AG04450 (cell line): Measurements from ENCODE around the gene TPM4. TPM values are rescaled to one million over a fixed set of nuclear protein-coding genes. Genes with fewer than 3 reads are reported as not detected.

Experiments used
- CTCF ChIA-PET: fragments of 300-600, 350-600 bp; formaldehyde crosslinking; extraction: SDS; loops from one replicate; lab custom pipeline; 2022; ENCODE audit warnings: antibody characterized with exemption, inconsistent platforms; lab: Charles Lee
- POLR2A ChIA-PET: fragments of 350-600 bp; formaldehyde crosslinking; extraction: SDS; loops from one replicate; lab custom pipeline; 2021; ENCODE audit warnings: antibody characterized with exemption, inconsistent platforms; lab: Yijun Ruan, JAX
- DNase-seq: peaks from one replicate; pipeline ENCODE4 v3.0.0-alpha.2; 2011; ENCODE audit warnings: low read depth, low spot score
- H3K27ac ChIP-seq: one replicate; pipeline ENCODE4 v1.5.1; 2012; ENCODE audit warnings: low read depth, low read length, control low read depth
- H3K27me3 ChIP-seq: one replicate; pipeline ENCODE4 v1.6.0; 2012; ENCODE audit warnings: low read length; ENCODE audit not compliant: control insufficient read depth, insufficient read depth
- H3K4me3 ChIP-seq: 2 replicates; pipeline ENCODE4 v1.5.1; 2011; ENCODE audit warnings: mild to moderate bottlenecking, low read depth, low read length, control low read depth
- H3K9me3 ChIP-seq: 2 replicates; pipeline ENCODE4 v1.5.1; 2012; ENCODE audit warnings: low read length; ENCODE audit not compliant: control insufficient read depth, insufficient read depth
- CTCF ChIP-seq: IDR thresholded peaks from 2 replicates; pipeline ENCODE4 v1.5.1; 2011; ENCODE audit warnings: low read depth, low read length, control low read depth, inconsistent platforms
- polyA plus RNA-seq: library from polyadenylated mRNA; depleted of rRNA; stranded (reverse); fragments of >200 nt; gene quantifications from 2 replicates; pipeline ENCODE4 v1.2.3, GENCODE V29; 2011

Gene TPM4
- polyA plus RNA-seq, 1 experiment, result 2,058 TPM

- Histone ChIP-seq H3K4me3 (peak within 1 kb of the TSS; percentile 95), H3K27ac (peak within 1 kb of the TSS; percentile 65), H3K9me3 (peaks cover 7% of the 10 kb centered on the region; the same call in 1 of the 2 replicates), H3K27me3 (no peaks in the 10 kb centered on the region)
- peak; percentile 78 for TF ChIP-seq CTCF
- CTCF ChIA-PET, result interaction anchor here (0.6 to 2.3 kb wide), 17 partner anchors 11 to 132 kb away, joined by 3 to 34 read pairs (median 5); partner anchors contain the start of genes FAM32A and HSH2D
- peak; percentile 98 for DNase-seq
- POLR2A ChIA-PET, result interaction anchor here (0.6 to 1.4 kb wide), 5 partner anchors 11 to 74 kb away, joined by 3 to 11 read pairs (median 4); partner anchors contain the start of gene FAM32A
Measured at GRCh38 chr19:16111160-16111908, 35.0 kb downstream of the TPM4 start, which contains the start of gene RAB8A. RAB8A (plus strand) TSS chr19:16111889; CDS start chr19:16111902, 13 bp downstream.

DNA sequence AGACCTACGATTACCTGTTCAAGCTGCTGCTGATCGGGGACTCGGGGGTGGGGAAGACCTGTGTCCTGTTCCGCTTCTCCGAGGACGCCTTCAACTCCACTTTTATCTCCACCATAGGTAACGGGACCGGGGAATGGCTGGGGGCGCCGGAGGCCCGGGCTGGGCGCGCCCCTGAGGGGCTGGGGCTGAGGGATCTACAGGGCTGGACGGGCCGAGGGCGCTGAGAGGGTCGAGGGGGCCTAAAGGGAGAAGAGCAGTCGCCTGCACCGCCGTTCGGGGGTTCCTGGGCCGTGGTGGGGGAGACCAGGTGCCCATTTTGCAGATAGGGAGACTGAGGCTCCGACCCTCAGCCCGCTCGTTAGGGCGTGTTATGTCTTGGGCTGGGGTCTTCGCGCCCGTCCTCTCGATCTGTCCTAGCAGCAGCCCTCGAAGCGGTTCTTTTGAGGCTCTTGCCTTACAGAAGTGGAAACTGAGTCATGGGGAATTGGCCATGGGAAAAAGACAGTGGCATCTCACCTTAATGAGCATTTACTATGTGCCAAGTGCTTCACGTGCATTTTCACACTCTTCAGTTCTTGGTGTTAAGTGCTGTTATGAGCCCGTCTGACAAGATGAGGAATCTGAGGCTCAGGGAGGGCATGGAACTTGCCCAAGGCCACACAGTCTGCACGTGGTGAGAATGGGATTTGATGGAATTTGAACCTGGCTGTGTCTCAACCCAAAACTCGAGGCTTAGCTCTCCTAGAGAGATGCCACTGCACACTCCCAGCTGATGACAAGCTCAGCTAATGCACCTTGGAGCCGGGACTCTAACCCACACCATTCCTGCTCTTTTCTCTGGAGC lies 35.8 kb downstream of the TPM4 start:
- Histone ChIP-seq H3K4me3 (peak overlapping the region; percentile 95), H3K9me3 (peaks cover 7% of the 10 kb centered on the region; the same call in 1 of the 2 replicates), H3K27ac (peak overlapping the region; percentile 65), H3K27me3 (no peaks in the 10 kb centered on the region)
- POLR2A ChIA-PET, result interaction anchor here (1.2 kb wide), 1 partner anchor 73 kb away, joined by 4 read pairs; the partner anchor contains the start of gene FAM32A
- TF ChIP-seq CTCF, result no peak
- no peak for DNase-seq
- CTCF ChIA-PET, result interaction anchor here (0.5 to 2.3 kb wide), 8 partner anchors 15 to 131 kb away, joined by 3 to 34 read pairs (median 3); partner anchors contain the start of gene FAM32A

DNA sequence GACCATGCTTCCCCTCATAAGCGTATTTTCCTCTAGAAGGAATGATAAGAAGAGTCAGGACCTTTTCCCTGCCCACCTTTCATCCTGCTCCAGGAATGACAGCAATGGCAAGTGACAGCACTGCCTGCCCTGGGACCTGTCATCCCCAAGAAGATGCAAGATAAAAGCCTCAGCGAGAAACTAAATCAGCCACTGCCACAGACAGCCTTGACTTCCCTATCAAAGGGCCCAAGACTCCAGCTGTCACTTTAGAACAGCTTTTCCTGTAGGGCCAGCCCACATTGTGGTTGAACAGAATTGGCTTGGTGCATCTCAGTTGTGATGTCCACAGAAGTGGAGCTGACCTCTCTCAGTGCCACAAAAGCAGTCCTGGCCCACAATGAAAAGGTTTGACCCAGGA lies 36.5 kb downstream of the TPM4 start:
- peaks cover 7% of the 10 kb centered on the region; the same call in 1 of the 2 replicates for H3K9me3 ChIP-seq
- no peaks in the 10 kb centered on the region for H3K27me3 ChIP-seq
- ChIA-PET POLR2A (interaction anchor here (1.2 kb wide), 1 partner anchor 73 kb away, joined by 4 read pairs; the partner anchor contains the start of gene FAM32A), CTCF (interaction anchor here (0.5 to 1.2 kb wide), 3 partner anchors 49 to 73 kb away, joined by 3 read pairs; partner anchors contain the start of gene FAM32A)
- no peak for TF ChIP-seq CTCF
- DNase-seq, result no peak
- no peak overlapping the region for H3K27ac ChIP-seq
- H3K4me3 ChIP-seq, result peak overlapping the region; percentile 95

GRCh38 chr19:16113727-16114126 lies 37.4 kb downstream of the TPM4 start:
- no peak overlapping the region for H3K4me3 ChIP-seq
- no peaks in the 10 kb centered on the region for H3K27me3 ChIP-seq
- DNase-seq, result no peak
- ChIA-PET CTCF (no interaction called here), POLR2A (no interaction called here)
- peaks cover 7% of the 10 kb centered on the region; the same call in 1 of the 2 replicates for H3K9me3 ChIP-seq
- no peak for TF ChIP-seq CTCF
- H3K27ac ChIP-seq, result no peak overlapping the region
